Measurements from ENCODE around the gene CLIC4. TPM values are rescaled to one million over a fixed set of nuclear protein-coding genes. Genes with fewer than 3 reads are reported as not detected.

The CLIC4 gene
- total RNA-seq, 2 experiments from 2014 or later: 14.2 to 15.5 TPM

GRCh38 chr1:24866211-24867083, 121.2 kb downstream of the CLIC4 start:
- CTCF ChIA-PET: interaction anchor here (1.1 kb wide), 1 partner anchor 338 kb away, joined by 3 read pairs; no protein-coding TSS in a partner anchor
- no peak overlapping the region for H3K27ac Mint-ChIP-seq
- no peak for DNase-seq

GRCh38 chr1:24867084-24867870, 122.0 kb downstream of the CLIC4 start:
- Mint-ChIP-seq H3K4me1 (peaks cover 7% of the 10 kb centered on the region), H3K27me3 (peaks cover 19% of the 10 kb centered on the region), H3K4me3 (no peak overlapping the region), H3K27ac (no peak overlapping the region), H3K36me3 (ENCODE audit: low read depth) (no peaks in the 10 kb centered on the region), H3K9me3 (no peaks in the 10 kb centered on the region)
- POLR2A ChIA-PET: no interaction called here
- CTCF ChIA-PET: interaction anchor here (1.1 kb wide), 1 partner anchor 337 kb away, joined by 3 read pairs; no protein-coding TSS in a partner anchor
- DNase-seq: no peak

More at GRCh38 chr1:24866211-24867083, 121.2 kb downstream of the CLIC4 start:
- Mint-ChIP-seq H3K36me3 (ENCODE audit: low read depth) (no peaks in the 10 kb centered on the region), H3K27me3 (peaks cover 14% of the 10 kb centered on the region), H3K4me1 (peaks cover 7% of the 10 kb centered on the region), H3K9me3 (no peaks in the 10 kb centered on the region), H3K4me3 (no peak overlapping the region)
- POLR2A ChIA-PET: no interaction called here

GRCh38 chr1:24868016-24868875, 123.0 kb downstream of the CLIC4 start:
- ChIA-PET POLR2A (interaction anchor here (0.5 kb wide), 1 partner anchor 521 kb away, joined by 4 read pairs; no protein-coding TSS in a partner anchor), CTCF (interaction anchor here (0.7 to 0.9 kb wide), 2 partner anchors 60 to 332 kb away, joined by 3 read pairs; no protein-coding TSS in a partner anchor)
- Mint-ChIP-seq H3K36me3 (ENCODE audit: low read depth) (no peaks in the 10 kb centered on the region), H3K9me3 (no peaks in the 10 kb centered on the region), H3K4me3 (no peak overlapping the region), H3K4me1 (peaks cover 7% of the 10 kb centered on the region), H3K27me3 (peaks cover 23% of the 10 kb centered on the region), H3K27ac (no peak overlapping the region)
- DNase-seq: no peak

- DNase-seq: no peak
- peak overlapping the region; percentile 46 for H3K27ac Mint-ChIP-seq
- peaks cover 19% of the 10 kb centered on the region for H3K27me3 Mint-ChIP-seq
- H3K36me3 Mint-ChIP-seq (ENCODE audit: low read depth): no peaks in the 10 kb centered on the region
- no peak overlapping the region for H3K4me3 Mint-ChIP-seq
- peaks cover 7% of the 10 kb centered on the region for H3K4me1 Mint-ChIP-seq
- CTCF ChIA-PET: no interaction called here
- no peaks in the 10 kb centered on the region for H3K9me3 Mint-ChIP-seq
- POLR2A ChIA-PET: no interaction called here
These were observed 125.4 kb downstream of the CLIC4 start for GRCh38 chr1:24870551-24871195.

- Mint-ChIP-seq H3K4me1 (peaks cover 7% of the 10 kb centered on the region), H3K27ac (peak overlapping the region; percentile 46), H3K27me3 (peaks cover 17% of the 10 kb centered on the region), H3K9me3 (no peaks in the 10 kb centered on the region), H3K36me3 (ENCODE audit: low read depth) (no peaks in the 10 kb centered on the region), H3K4me3 (no peak overlapping the region)
- CTCF ChIA-PET: no interaction called here
- DNase-seq: no peak
- POLR2A ChIA-PET: no interaction called here
These were observed 126.2 kb downstream of the CLIC4 start for GRCh38 chr1:24871306-24871901.

GRCh38 chr1:24872061-24872850, 127.0 kb downstream of the CLIC4 start:
- DNase-seq: no peak

GRCh38 chr1:24873148-24873547, 127.9 kb downstream of the CLIC4 start:
- Mint-ChIP-seq H3K4me1 (peaks cover 7% of the 10 kb centered on the region), H3K27ac (no peak overlapping the region)
- POLR2A ChIA-PET: no interaction called here

More at GRCh38 chr1:24872061-24872850, 127.0 kb downstream of the CLIC4 start:
- no peaks in the 10 kb centered on the region for H3K9me3 Mint-ChIP-seq
- H3K27ac Mint-ChIP-seq: no peak overlapping the region
- no peaks in the 10 kb centered on the region for H3K36me3 Mint-ChIP-seq (ENCODE audit: low read depth)
- ChIA-PET CTCF (interaction anchor here (0.5 kb wide), 1 partner anchor 96 kb away, joined by 4 read pairs; no protein-coding TSS in a partner anchor), POLR2A (no interaction called here)
- peaks cover 15% of the 10 kb centered on the region for H3K27me3 Mint-ChIP-seq
- H3K4me1 Mint-ChIP-seq: peaks cover 7% of the 10 kb centered on the region
- H3K4me3 Mint-ChIP-seq: no peak overlapping the region

GRCh38 chr1:24874056-24874455, 128.8 kb downstream of the CLIC4 start:
- DNase-seq: no peak
- Mint-ChIP-seq H3K27ac (no peak overlapping the region), H3K4me3 (no peak overlapping the region), H3K9me3 (no peaks in the 10 kb centered on the region), H3K27me3 (peaks cover 20% of the 10 kb centered on the region), H3K36me3 (ENCODE audit: low read depth) (no peaks in the 10 kb centered on the region), H3K4me1 (peaks cover 7% of the 10 kb centered on the region)
- ChIA-PET CTCF (no interaction called here), POLR2A (no interaction called here)

More at GRCh38 chr1:24873148-24873547, 127.9 kb downstream of the CLIC4 start:
- H3K4me3 Mint-ChIP-seq: no peak overlapping the region
- H3K9me3 Mint-ChIP-seq: no peaks in the 10 kb centered on the region
- CTCF ChIA-PET: no interaction called here
- no peak for DNase-seq
- H3K27me3 Mint-ChIP-seq: peaks cover 15% of the 10 kb centered on the region
- H3K36me3 Mint-ChIP-seq (ENCODE audit: low read depth): no peaks in the 10 kb centered on the region

GRCh38 chr1:24874611-24875234, 129.5 kb downstream of the CLIC4 start:
- H3K27ac Mint-ChIP-seq: no peak overlapping the region
- CTCF ChIA-PET: interaction anchor here (0.7 kb wide), 1 partner anchor 1765 kb away, joined by 3 read pairs; no protein-coding TSS in a partner anchor
- POLR2A ChIA-PET: no interaction called here
- peaks cover 7% of the 10 kb centered on the region for H3K4me1 Mint-ChIP-seq
- H3K36me3 Mint-ChIP-seq (ENCODE audit: low read depth): no peaks in the 10 kb centered on the region
- H3K27me3 Mint-ChIP-seq: peaks cover 20% of the 10 kb centered on the region
- no peaks in the 10 kb centered on the region for H3K9me3 Mint-ChIP-seq
- H3K4me3 Mint-ChIP-seq: no peak overlapping the region
- no peak for DNase-seq

GRCh38 chr1:24875257-24875656, 130.0 kb downstream of the CLIC4 start:
- H3K27me3 Mint-ChIP-seq: peaks cover 25% of the 10 kb centered on the region
- ChIA-PET CTCF (interaction anchor here (0.7 kb wide), 1 partner anchor 1765 kb away, joined by 3 read pairs; no protein-coding TSS in a partner anchor), POLR2A (no interaction called here)
- no peaks in the 10 kb centered on the region for H3K9me3 Mint-ChIP-seq
- no peak overlapping the region for H3K27ac Mint-ChIP-seq
- no peak for DNase-seq
- H3K4me1 Mint-ChIP-seq: peaks cover 7% of the 10 kb centered on the region
- no peaks in the 10 kb centered on the region for H3K36me3 Mint-ChIP-seq (ENCODE audit: low read depth)
- no peak overlapping the region for H3K4me3 Mint-ChIP-seq

- no peak for DNase-seq
- ChIA-PET CTCF (no interaction called here), POLR2A (no interaction called here)
- Mint-ChIP-seq H3K4me3 (no peak overlapping the region), H3K27me3 (peaks cover 32% of the 10 kb centered on the region), H3K9me3 (no peaks in the 10 kb centered on the region), H3K36me3 (ENCODE audit: low read depth) (no peaks in the 10 kb centered on the region), H3K4me1 (peaks cover 3% of the 10 kb centered on the region), H3K27ac (no peak overlapping the region)
These were observed 130.8 kb downstream of the CLIC4 start for GRCh38 chr1:24875991-24876506.

All from activated CD4-positive, alpha-beta T cell treated with anti-CD3 and anti-CD28 coated beads, Interleukin-2, amount 10 ng/mL, durations not matched to agents 7 days and 5 days (primary cell).